GM23338 (cell line): ENCODE measurements around the gene NR2C2AP. TPM values are rescaled to one million over a fixed set of nuclear protein-coding genes. Genes with fewer than 3 reads are reported as not detected.

Experiments used
- ATAC-seq: fragments of 200-7000 bp; cut with Tn5 transposase; 3 replicates; pipeline ENCODE4 v1.9.1; 2020
- DNase-seq: peaks from one replicate; pipeline ENCODE4 v3.0.0-alpha.2; 2015; ENCODE audit warnings: low spot score
- H2AFZ ChIP-seq: fragments of 200-600 bp; sonication (generic); 2 replicates; pipeline ENCODE4 v1.8.0; 2016; ENCODE audit warnings: antibody characterized with exemption, mild to moderate bottlenecking, moderate library complexity
- H3F3A ChIP-seq: fragments of 200-600 bp; sonication (generic); replicated peaks from 2 replicates; pipeline ENCODE4 v1.8.0; 2017; ENCODE audit warnings: antibody characterized with exemption, mixed run types, low read depth
- H3K27ac ChIP-seq: fragments of 200-600 bp; sonication (generic); 2 replicates; pipeline ENCODE4 v1.6.1; 2016; ENCODE audit warnings: low read depth
- H3K27me3 ChIP-seq: fragments of 200-600 bp; sonication (generic); 2 replicates; pipeline ENCODE4 v1.8.0; 2016; ENCODE audit warnings: mild to moderate bottlenecking, mixed run types, moderate library complexity; ENCODE audit not compliant: insufficient read depth
- H3K36me3 ChIP-seq: fragments of 200-600 bp; sonication (generic); 2 replicates; pipeline ENCODE4 v1.8.0; 2016; ENCODE audit warnings: mild to moderate bottlenecking; ENCODE audit not compliant: insufficient read depth
- H3K4me1 ChIP-seq: fragments of 200-600 bp; sonication (generic); 2 replicates; pipeline ENCODE4 v1.8.0; 2016; ENCODE audit warnings: mild to moderate bottlenecking, moderate library complexity; ENCODE audit not compliant: insufficient read depth
- H3K4me2 ChIP-seq: fragments of 200-600 bp; sonication (generic); 2 replicates; pipeline ENCODE4 v1.7.1; 2017; ENCODE audit warnings: mixed run types
- H3K4me3 ChIP-seq: fragments of 200-600 bp; sonication (generic); 2 replicates; pipeline ENCODE4 v1.6.1; 2016; ENCODE audit warnings: mixed run types
- H3K79me2 ChIP-seq: fragments of 200-600 bp; sonication (generic); replicated peaks from 2 replicates; pipeline ENCODE4 v1.8.0; 2017; ENCODE audit warnings: mild to moderate bottlenecking; ENCODE audit not compliant: insufficient read depth
- H3K9me2 ChIP-seq: fragments of 200-600 bp; sonication (generic); 2 replicates; pipeline ENCODE4 v1.8.0; 2017; ENCODE audit not compliant: insufficient read depth
- H4K20me1 ChIP-seq: fragments of 200-600 bp; sonication (generic); replicated peaks from 2 replicates; pipeline ENCODE4 v1.8.0; 2017; ENCODE audit warnings: mild to moderate bottlenecking; ENCODE audit not compliant: insufficient read depth
- H3K27ac Mint-ChIP-seq: 2 replicates; pipeline ENCODE4 v1.8.0; 2020; ENCODE audit warnings: inconsistent platforms, mild to moderate bottlenecking, moderate library complexity, mixed read lengths
- H3K27me3 Mint-ChIP-seq: 3 replicates; pipeline ENCODE4 v1.8.0; 2022; ENCODE audit warnings: low read depth, mild to moderate bottlenecking, moderate library complexity, mixed read lengths, inconsistent platforms; ENCODE audit not compliant: insufficient read depth, poor library complexity
- H3K36me3 Mint-ChIP-seq: 3 replicates; pipeline ENCODE4 v1.8.0; 2021; ENCODE audit warnings: low read depth, mild to moderate bottlenecking, inconsistent platforms, moderate library complexity, mixed read lengths
- H3K4me1 Mint-ChIP-seq: 3 replicates; pipeline ENCODE4 v1.8.0; 2020; ENCODE audit warnings: mild to moderate bottlenecking, inconsistent platforms, mixed read lengths
- H3K4me3 Mint-ChIP-seq: 3 replicates; pipeline ENCODE4 v1.8.0; 2021; ENCODE audit warnings: moderate library complexity, mild to moderate bottlenecking, inconsistent platforms, mixed read lengths
- H3K9me3 Mint-ChIP-seq: 3 replicates; pipeline ENCODE4 v1.8.0; 2020; ENCODE audit warnings: moderate library complexity, mild to moderate bottlenecking, inconsistent platforms, mixed read lengths
- EZH2 ChIP-seq: fragments of 200-600 bp; sonication (generic); IDR thresholded peaks from one replicate; pipeline ENCODE4 v1.8.0; 2017; ENCODE audit warnings: antibody characterized with exemption, mild to moderate bottlenecking, low read depth; ENCODE audit not compliant: unreplicated experiment
- EZH2phosphoT487 ChIP-seq: fragments of 200-600 bp; sonication (generic); IDR thresholded peaks from one replicate; pipeline ENCODE4 v1.8.1; 2018; ENCODE audit warnings: antibody characterized with exemption; ENCODE audit not compliant: unreplicated experiment
- NANOG ChIP-seq: IDR thresholded peaks from 2 replicates; pipeline ENCODE4 v1.6.1; 2016; ENCODE audit warnings: antibody characterized with exemption, borderline replicate concordance
- POLR2AphosphoS5 ChIP-seq: IDR thresholded peaks from 2 replicates; pipeline ENCODE4 v1.6.1; 2016; ENCODE audit warnings: antibody characterized with exemption, low read depth
- STAT1 ChIP-seq: IDR thresholded peaks from one replicate; pipeline ENCODE4 v1.6.1; 2016; ENCODE audit warnings: antibody characterized with exemption; ENCODE audit not compliant: unreplicated experiment
- ZNF114 ChIP-seq: fragments of 250-450 bp; sonication (Bioruptor Pico); IDR thresholded peaks from 2 replicates; pipeline ENCODE4 v1.5.0; 2020; ENCODE audit warnings: mild to moderate bottlenecking, moderate library complexity
- ZNF331 ChIP-seq: fragments of 250-450 bp; sonication (Bioruptor Pico); IDR thresholded peaks from 2 replicates; pipeline ENCODE4 v1.5.0; 2020; ENCODE audit warnings: low read depth, mild to moderate bottlenecking, moderate library complexity
- polyA plus RNA-seq: library from polyadenylated mRNA; unstranded; fragments of >200 nt; fragmentation: Nextera tagmentation; extraction: Ambion mirVana; gene quantifications from 2 replicates; pipeline ENCODE4 v1.2.1, GENCODE V29; 2016
- total RNA-seq: library from RNA; depleted of rRNA; stranded (reverse); fragments of >200 nt; shearing (Covaris generic); gene quantifications from 2 replicates; pipeline ENCODE4 v1.2.3, GENCODE V29; 2014
- TF ChIP-seq, protein P1 (sequence below), 2 experiments: fragments of 200-600 bp in 1 of 2; sonication (generic) in 1 of 2; conservative IDR thresholded peaks; 2 replicates each; pipeline versions ENCODE4 v1.5.1 to v1.6.1; 2016 to 2017; ENCODE audit warnings: antibody characterized with exemption in 2 of 2, low read depth in 2 of 2, mild to moderate bottlenecking in 2 of 2, moderate library complexity in 1 of 2
- TF ChIP-seq, protein P2 (sequence below): IDR thresholded peaks from 2 replicates; pipeline ENCODE4 v1.6.1; 2016; ENCODE audit warnings: antibody characterized with exemption
- TF ChIP-seq, protein P3 (sequence below): fragments of 250-450 bp; sonication (Bioruptor Pico); IDR thresholded peaks from 2 replicates; pipeline ENCODE4 v1.5.0; 2020; ENCODE audit warnings: mild to moderate bottlenecking, moderate library complexity

Gene NR2C2AP
- total and polyA plus RNA-seq, 2 experiments from 2014 or later, result 14.4 to 25.7 TPM

DNA sequence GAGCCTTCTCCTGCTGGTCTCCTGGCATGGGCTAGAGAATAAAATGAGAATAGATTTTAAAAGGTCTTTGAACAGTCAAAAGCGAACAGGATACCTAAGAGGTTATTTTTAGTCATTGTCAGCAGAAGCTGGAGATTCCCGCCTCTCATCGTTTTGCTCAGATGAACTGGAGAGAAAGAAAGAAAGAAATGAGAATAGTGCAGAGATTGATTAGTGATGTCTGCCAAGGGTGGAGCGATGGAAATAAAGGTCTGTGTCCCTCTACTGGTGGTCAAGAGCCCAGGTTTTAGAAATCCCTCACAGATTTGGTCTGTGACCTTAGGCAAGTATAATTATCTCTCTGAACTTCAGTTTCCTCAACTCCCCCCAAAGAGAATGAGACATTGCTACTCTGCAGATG lies 13.9 kb upstream of the NR2C2AP start:
- Histone ChIP-seq H3K9me2 (no peaks in the 10 kb centered on the region), H3K4me2 (no peak overlapping the region; the same call in 1 of the 2 replicates), H3K4me1 (peaks cover 3% of the 10 kb centered on the region; the same call in 1 of the 2 replicates), H3K27ac (no peak overlapping the region), H4K20me1 (no peaks in the 10 kb centered on the region; the same call in 1 of the 2 replicates), H3K36me3 (no peaks in the 10 kb centered on the region), H3K79me2 (no peaks in the 10 kb centered on the region), H3F3A (no peaks in the 10 kb centered on the region), H3K4me3 (no peak overlapping the region), H3K27me3 (peaks cover 28% of the 10 kb centered on the region), H2AFZ (no peak overlapping the region)
- TF ChIP-seq, protein P1, sequence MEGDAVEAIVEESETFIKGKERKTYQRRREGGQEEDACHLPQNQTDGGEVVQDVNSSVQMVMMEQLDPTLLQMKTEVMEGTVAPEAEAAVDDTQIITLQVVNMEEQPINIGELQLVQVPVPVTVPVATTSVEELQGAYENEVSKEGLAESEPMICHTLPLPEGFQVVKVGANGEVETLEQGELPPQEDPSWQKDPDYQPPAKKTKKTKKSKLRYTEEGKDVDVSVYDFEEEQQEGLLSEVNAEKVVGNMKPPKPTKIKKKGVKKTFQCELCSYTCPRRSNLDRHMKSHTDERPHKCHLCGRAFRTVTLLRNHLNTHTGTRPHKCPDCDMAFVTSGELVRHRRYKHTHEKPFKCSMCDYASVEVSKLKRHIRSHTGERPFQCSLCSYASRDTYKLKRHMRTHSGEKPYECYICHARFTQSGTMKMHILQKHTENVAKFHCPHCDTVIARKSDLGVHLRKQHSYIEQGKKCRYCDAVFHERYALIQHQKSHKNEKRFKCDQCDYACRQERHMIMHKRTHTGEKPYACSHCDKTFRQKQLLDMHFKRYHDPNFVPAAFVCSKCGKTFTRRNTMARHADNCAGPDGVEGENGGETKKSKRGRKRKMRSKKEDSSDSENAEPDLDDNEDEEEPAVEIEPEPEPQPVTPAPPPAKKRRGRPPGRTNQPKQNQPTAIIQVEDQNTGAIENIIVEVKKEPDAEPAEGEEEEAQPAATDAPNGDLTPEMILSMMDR (conservative IDR thresholded peaks at IDR 0.05; ENCODE audit: low read depth in 2 of 2), result peak; percentile 41 to 47
- TF ChIP-seq ZNF331, result no peak
- H3K27ac Mint-ChIP-seq, result no peak overlapping the region
- H3K4me1 Mint-ChIP-seq, result peaks cover 12% of the 10 kb centered on the region
- ATAC-seq (no peak; the same call in 2 of the 3 replicates), DNase-seq (peak; percentile 90)
- H3K9me3 Mint-ChIP-seq, result no peaks in the 10 kb centered on the region
- H3K27me3 Mint-ChIP-seq, result peaks cover 27% of the 10 kb centered on the region
- H3K4me3 Mint-ChIP-seq, result no peak overlapping the region; the same call in 2 of the 3 replicates
- H3K36me3 Mint-ChIP-seq, result no peaks in the 10 kb centered on the region

DNA sequence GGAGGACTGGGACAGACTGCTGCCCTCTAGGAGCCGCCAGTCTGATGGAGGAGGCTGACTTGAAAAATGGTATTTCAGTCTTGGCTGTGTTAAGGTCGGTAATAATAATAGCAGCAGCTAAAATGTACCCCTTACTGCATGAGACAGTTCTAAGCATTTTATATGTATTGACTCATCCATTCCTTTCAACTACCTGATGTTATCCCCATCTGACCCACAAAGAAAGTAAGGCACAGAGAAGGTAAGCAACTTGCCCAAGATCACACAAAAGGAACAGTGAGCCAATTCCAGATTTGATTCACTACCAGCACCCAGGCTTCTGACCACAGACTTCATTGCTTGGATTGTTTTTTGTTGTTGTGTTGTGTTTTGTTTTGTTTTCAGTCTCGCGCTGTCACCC lies 12.6 kb upstream of the NR2C2AP start:
- no peaks in the 10 kb centered on the region for H3K36me3 Mint-ChIP-seq
- no peak overlapping the region for H3K4me3 ChIP-seq
- H3K79me2 ChIP-seq, result no peaks in the 10 kb centered on the region
- no peaks in the 10 kb centered on the region for H3F3A ChIP-seq
- H4K20me1 ChIP-seq, result peaks cover 3% of the 10 kb centered on the region; the same call in 1 of the 2 replicates
- H3K27ac Mint-ChIP-seq, result no peak overlapping the region
- ATAC-seq, result no peak
- H3K36me3 ChIP-seq, result no peaks in the 10 kb centered on the region
- peaks cover 39% of the 10 kb centered on the region for H3K27me3 Mint-ChIP-seq
- peaks cover 3% of the 10 kb centered on the region; the same call in 1 of the 2 replicates for H3K4me1 ChIP-seq
- H3K4me2 ChIP-seq, result no peak overlapping the region
- H3K4me1 Mint-ChIP-seq, result peaks cover 12% of the 10 kb centered on the region
- H3K27ac ChIP-seq, result no peak overlapping the region
- H3K9me3 Mint-ChIP-seq, result no peaks in the 10 kb centered on the region
- no peak overlapping the region for H3K4me3 Mint-ChIP-seq
- DNase-seq, result no peak
- H3K9me2 ChIP-seq, result no peaks in the 10 kb centered on the region
- peaks cover 41% of the 10 kb centered on the region for H3K27me3 ChIP-seq
- H2AFZ ChIP-seq, result no peak overlapping the region
- no peak for TF ChIP-seq STAT1
- no peak for TF ChIP-seq EZH2
- TF ChIP-seq, protein P2, sequence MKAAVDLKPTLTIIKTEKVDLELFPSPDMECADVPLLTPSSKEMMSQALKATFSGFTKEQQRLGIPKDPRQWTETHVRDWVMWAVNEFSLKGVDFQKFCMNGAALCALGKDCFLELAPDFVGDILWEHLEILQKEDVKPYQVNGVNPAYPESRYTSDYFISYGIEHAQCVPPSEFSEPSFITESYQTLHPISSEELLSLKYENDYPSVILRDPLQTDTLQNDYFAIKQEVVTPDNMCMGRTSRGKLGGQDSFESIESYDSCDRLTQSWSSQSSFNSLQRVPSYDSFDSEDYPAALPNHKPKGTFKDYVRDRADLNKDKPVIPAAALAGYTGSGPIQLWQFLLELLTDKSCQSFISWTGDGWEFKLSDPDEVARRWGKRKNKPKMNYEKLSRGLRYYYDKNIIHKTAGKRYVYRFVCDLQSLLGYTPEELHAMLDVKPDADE, result no peak
- TF ChIP-seq ZNF114 (CRISPR knock-in tag), result no peak
- TF ChIP-seq POLR2AphosphoS5, result no peak
- TF ChIP-seq ZNF331, result no peak
- TF ChIP-seq NANOG, result no peak
- no peak for TF ChIP-seq EZH2phosphoT487
- TF ChIP-seq, protein P3, sequence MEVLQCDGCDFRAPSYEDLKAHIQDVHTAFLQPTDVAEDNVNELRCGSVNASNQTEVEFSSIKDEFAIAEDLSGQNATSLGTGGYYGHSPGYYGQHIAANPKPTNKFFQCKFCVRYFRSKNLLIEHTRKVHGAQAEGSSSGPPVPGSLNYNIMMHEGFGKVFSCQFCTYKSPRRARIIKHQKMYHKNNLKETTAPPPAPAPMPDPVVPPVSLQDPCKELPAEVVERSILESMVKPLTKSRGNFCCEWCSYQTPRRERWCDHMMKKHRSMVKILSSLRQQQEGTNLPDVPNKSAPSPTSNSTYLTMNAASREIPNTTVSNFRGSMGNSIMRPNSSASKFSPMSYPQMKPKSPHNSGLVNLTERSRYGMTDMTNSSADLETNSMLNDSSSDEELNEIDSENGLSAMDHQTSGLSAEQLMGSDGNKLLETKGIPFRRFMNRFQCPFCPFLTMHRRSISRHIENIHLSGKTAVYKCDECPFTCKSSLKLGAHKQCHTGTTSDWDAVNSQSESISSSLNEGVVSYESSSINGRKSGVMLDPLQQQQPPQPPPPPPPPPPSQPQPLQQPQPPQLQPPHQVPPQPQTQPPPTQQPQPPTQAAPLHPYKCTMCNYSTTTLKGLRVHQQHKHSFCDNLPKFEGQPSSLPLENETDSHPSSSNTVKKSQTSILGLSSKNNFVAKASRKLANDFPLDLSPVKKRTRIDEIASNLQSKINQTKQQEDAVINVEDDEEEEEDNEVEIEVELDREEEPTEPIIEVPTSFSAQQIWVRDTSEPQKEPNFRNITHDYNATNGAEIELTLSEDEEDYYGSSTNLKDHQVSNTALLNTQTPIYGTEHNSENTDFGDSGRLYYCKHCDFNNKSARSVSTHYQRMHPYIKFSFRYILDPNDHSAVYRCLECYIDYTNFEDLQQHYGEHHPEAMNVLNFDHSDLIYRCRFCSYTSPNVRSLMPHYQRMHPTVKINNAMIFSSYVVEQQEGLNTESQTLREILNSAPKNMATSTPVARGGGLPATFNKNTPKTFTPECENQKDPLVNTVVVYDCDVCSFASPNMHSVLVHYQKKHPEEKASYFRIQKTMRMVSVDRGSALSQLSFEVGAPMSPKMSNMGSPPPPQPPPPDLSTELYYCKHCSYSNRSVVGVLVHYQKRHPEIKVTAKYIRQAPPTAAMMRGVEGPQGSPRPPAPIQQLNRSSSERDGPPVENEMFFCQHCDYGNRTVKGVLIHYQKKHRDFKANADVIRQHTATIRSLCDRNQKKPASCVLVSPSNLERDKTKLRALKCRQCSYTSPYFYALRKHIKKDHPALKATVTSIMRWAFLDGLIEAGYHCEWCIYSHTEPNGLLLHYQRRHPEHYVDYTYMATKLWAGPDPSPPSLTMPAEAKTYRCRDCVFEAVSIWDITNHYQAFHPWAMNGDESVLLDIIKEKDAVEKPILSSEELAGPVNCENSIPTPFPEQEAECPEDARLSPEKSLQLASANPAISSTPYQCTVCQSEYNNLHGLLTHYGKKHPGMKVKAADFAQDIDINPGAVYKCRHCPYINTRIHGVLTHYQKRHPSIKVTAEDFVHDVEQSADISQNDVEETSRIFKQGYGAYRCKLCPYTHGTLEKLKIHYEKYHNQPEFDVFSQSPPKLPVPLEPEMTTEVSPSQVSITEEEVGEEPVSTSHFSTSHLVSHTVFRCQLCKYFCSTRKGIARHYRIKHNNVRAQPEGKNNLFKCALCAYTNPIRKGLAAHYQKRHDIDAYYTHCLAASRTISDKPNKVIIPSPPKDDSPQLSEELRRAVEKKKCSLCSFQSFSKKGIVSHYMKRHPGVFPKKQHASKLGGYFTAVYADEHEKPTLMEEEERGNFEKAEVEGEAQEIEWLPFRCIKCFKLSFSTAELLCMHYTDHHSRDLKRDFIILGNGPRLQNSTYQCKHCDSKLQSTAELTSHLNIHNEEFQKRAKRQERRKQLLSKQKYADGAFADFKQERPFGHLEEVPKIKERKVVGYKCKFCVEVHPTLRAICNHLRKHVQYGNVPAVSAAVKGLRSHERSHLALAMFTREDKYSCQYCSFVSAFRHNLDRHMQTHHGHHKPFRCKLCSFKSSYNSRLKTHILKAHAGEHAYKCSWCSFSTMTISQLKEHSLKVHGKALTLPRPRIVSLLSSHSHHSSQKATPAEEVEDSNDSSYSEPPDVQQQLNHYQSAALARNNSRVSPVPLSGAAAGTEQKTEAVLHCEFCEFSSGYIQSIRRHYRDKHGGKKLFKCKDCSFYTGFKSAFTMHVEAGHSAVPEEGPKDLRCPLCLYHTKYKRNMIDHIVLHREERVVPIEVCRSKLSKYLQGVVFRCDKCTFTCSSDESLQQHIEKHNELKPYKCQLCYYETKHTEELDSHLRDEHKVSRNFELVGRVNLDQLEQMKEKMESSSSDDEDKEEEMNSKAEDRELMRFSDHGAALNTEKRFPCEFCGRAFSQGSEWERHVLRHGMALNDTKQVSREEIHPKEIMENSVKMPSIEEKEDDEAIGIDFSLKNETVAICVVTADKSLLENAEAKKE, result no peak
